Type B pancreatic cell (in vitro differentiated cells): Measurements from ENCODE around the gene RNF144B. TPM values are rescaled to one million over a fixed set of nuclear protein-coding genes. Genes with fewer than 3 reads are reported as not detected.

Source experiments
- DNase-seq: peaks from one replicate; pipeline ENCODE4 v3.0.0; 2021; ENCODE audit warnings: mixed read lengths; ENCODE audit not compliant: unreplicated experiment; ENCODE audit errors: extremely low spot score
- H3K27ac Mint-ChIP-seq: 2 replicates; pipeline ENCODE4 v1.8.0; 2021; ENCODE audit warnings: mild to moderate bottlenecking, mixed read lengths
- H3K27me3 Mint-ChIP-seq: 2 replicates; pipeline ENCODE4 v1.8.0; 2021; ENCODE audit warnings: mixed read lengths
- H3K36me3 Mint-ChIP-seq: 2 replicates; pipeline ENCODE4 v1.8.0; 2021; ENCODE audit warnings: mixed read lengths
- H3K4me1 Mint-ChIP-seq: one replicate; pipeline ENCODE4 v1.8.0; 2021; ENCODE audit warnings: mixed read lengths; ENCODE audit not compliant: unreplicated experiment
- H3K4me3 Mint-ChIP-seq: 2 replicates; pipeline ENCODE4 v1.8.0; 2021; ENCODE audit warnings: mild to moderate bottlenecking, mixed read lengths
- H3K9me3 Mint-ChIP-seq: 2 replicates; pipeline ENCODE4 v1.8.0; 2021; ENCODE audit warnings: mixed read lengths
- total RNA-seq: library from RNA; stranded (reverse); gene quantifications from 2 replicates; pipeline ENCODE4 v1.2.1, GENCODE V29; 2021; ENCODE audit warnings: low replicate concordance
- TF ChIP-seq, protein P1 (sequence below): fragments of 200-600 bp; sonication (generic); conservative IDR thresholded peaks from 2 replicates; pipeline ENCODE4 v1.5.0; 2021; ENCODE audit warnings: antibody characterized with exemption, mild to moderate bottlenecking

Gene RNF144B
- total RNA-seq, 1 donor from 2014 or later = 10.8 TPM

DNA sequence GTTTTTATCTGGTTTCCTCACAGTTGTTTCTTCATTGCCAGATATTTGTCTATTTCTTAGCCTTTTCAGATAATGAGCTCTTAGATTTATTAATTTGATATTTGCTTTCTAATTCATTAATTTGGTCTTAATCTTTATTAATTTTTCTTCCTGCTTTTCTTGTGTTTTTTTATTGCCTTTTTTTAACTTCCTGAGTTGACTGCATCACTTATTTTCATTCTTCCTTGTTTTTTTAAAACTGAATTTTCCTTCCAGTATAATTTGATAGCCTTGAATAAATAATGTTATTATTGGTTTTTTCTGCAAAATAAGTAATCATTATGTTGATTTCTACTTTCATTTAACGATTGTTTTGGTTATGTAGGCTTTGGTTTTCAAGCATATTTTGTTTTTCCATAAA lies 91.5 kb downstream of the RNF144B start:
- Mint-ChIP-seq H3K36me3 (no peaks in the 10 kb centered on the region), H3K4me3 (no peak overlapping the region), H3K4me1 (peaks cover 9% of the 10 kb centered on the region), H3K9me3 (no peaks in the 10 kb centered on the region), H3K27ac (no peak overlapping the region), H3K27me3 (no peaks in the 10 kb centered on the region)
- TF ChIP-seq, protein P1, sequence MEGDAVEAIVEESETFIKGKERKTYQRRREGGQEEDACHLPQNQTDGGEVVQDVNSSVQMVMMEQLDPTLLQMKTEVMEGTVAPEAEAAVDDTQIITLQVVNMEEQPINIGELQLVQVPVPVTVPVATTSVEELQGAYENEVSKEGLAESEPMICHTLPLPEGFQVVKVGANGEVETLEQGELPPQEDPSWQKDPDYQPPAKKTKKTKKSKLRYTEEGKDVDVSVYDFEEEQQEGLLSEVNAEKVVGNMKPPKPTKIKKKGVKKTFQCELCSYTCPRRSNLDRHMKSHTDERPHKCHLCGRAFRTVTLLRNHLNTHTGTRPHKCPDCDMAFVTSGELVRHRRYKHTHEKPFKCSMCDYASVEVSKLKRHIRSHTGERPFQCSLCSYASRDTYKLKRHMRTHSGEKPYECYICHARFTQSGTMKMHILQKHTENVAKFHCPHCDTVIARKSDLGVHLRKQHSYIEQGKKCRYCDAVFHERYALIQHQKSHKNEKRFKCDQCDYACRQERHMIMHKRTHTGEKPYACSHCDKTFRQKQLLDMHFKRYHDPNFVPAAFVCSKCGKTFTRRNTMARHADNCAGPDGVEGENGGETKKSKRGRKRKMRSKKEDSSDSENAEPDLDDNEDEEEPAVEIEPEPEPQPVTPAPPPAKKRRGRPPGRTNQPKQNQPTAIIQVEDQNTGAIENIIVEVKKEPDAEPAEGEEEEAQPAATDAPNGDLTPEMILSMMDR = no peak
- DNase-seq = no peak

DNA sequence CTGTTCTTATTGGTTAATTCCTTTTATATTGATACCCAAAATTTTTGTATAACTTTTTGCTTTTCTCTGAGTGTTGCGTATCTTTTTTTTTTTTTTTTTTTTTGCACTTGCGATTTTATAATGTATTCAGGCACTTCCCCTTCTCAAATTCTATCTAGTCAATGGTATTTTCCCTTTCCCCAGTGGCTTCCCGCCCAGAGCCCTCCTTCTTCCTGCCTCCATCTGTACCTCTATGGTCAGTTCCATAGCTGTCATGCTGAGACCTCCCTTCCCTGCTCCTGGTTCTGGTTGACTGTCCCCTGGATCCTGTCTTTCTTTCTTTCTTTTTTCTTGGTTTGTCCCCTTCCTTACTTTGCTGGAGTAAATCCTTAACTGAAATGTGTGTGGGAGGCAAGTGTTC lies 94.7 kb downstream of the RNF144B start:
- H3K36me3 Mint-ChIP-seq = no peaks in the 10 kb centered on the region
- H3K9me3 Mint-ChIP-seq = no peaks in the 10 kb centered on the region
- H3K4me3 Mint-ChIP-seq = no peak overlapping the region
- no peak for DNase-seq
- H3K27ac Mint-ChIP-seq = no peak overlapping the region
- H3K27me3 Mint-ChIP-seq = no peaks in the 10 kb centered on the region
- TF ChIP-seq, protein P1 = no peak
- peaks cover 9% of the 10 kb centered on the region for H3K4me1 Mint-ChIP-seq

DNA sequence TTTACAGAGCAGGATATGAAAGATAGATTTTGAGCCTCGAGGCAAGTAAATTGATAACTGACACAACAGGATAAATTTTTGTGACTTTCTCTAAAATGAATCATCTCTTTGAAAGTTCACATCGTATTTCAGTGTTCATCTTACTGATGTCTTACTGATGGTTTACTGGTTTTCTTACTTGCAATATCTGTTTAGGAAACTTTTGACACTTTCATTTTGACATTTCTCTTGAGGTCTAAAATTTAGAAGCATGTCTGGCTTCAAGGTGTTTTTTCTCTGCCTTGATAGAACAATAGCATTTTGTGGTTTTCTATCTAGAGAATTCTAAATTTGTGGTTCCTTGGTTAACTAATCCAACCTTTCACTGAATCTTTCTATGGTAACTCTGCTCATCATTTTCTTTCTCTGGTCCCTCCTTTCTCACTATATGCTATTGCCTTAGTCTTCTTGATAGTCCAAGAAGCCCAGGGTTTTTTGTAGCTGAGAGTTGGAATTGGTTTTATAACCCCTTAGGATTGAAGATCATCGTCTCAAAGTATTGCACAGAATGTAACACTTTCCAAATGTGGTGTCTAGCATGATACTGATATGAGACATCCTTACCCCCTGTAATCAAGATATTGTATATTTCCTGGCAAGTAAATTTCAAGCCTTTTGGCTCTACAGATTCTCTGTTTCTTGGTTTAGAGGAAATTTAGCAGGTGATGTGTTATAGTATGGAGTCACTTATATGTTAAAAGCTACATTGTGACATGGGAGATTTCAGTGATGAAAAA lies 98.7 kb downstream of the RNF144B start:
- Mint-ChIP-seq H3K4me3 (no peak overlapping the region), H3K36me3 (no peaks in the 10 kb centered on the region), H3K4me1 (no peaks in the 10 kb centered on the region), H3K27ac (no peak overlapping the region), H3K9me3 (no peaks in the 10 kb centered on the region), H3K27me3 (no peaks in the 10 kb centered on the region)
- TF ChIP-seq, protein P1 = no peak
- no peak for DNase-seq

DNA sequence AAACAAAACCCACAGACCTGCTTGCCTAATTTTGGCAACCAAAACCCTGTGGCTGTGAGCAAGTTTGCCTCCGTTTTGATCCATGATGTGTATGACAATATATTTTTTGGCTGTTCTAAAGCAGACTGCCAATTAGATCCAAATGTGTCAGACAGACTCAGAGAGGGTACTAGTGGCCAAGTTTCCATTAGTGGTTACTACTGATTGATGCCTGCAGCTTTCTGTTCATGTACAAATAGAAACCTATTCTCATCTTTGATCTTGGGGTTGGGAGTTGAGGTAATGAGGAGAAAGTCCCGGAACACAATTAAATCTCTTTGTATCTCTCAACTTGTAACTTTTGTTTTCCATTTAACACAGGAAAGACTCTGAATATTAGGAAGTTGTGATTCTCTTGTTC lies 100.9 kb downstream of the RNF144B start:
- H3K36me3 Mint-ChIP-seq = no peaks in the 10 kb centered on the region
- no peaks in the 10 kb centered on the region for H3K9me3 Mint-ChIP-seq
- no peak for DNase-seq
- H3K4me1 Mint-ChIP-seq = peaks cover 7% of the 10 kb centered on the region
- no peak overlapping the region for H3K4me3 Mint-ChIP-seq
- peak overlapping the region; percentile 0 for H3K27ac Mint-ChIP-seq
- H3K27me3 Mint-ChIP-seq = no peaks in the 10 kb centered on the region
- TF ChIP-seq, protein P1 = no peak

DNA sequence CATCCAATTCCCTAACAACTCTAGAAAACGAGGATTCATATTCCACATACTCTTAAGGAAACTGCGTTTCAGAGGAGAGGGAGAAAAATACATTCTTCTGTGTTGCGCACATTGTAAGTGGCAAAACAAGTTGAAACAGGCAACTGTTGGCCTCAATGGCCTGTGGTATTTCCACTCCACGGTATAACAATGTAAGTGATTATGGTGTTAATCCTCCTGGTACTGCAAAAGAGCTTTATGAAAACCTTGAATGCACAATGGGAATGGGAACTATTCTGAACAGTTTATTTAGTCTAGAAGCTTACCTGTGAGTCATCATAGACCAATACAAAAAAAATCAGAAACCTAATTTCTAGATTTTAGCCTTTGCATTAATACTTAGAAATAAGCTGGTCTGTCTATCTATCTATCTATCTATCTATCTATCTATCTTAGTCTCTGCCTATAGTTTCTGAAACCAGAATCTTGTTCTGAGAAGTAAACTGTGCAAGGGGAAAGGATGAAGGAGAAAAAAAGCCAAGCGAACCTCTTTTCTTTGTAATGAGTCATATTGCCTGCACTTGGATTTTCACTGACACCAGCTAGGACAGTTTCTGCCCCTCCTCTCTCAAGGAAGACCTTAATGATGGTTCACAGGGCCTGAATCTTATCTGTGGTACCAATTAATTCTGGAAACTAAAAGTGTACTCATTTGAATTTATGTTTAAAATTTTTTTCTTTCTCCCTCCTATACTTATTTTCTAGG lies 101.5 kb downstream of the RNF144B start:
- H3K27me3 Mint-ChIP-seq = no peaks in the 10 kb centered on the region
- H3K27ac Mint-ChIP-seq = peak overlapping the region; percentile 0
- H3K4me3 Mint-ChIP-seq = no peak overlapping the region
- no peaks in the 10 kb centered on the region for H3K9me3 Mint-ChIP-seq
- no peak for DNase-seq
- TF ChIP-seq, protein P1 = no peak
- H3K36me3 Mint-ChIP-seq = no peaks in the 10 kb centered on the region
- peaks cover 14% of the 10 kb centered on the region for H3K4me1 Mint-ChIP-seq
